Measurements from ENCODE around the gene FYB1. TPM values are rescaled to one million over a fixed set of nuclear protein-coding genes. Genes with fewer than 3 reads are reported as not detected.

Gene FYB1
- total and polyA plus RNA-seq, 2 donors (not counting 1 experiment from before 2014, with no cell fraction given): 1.3 to 1.4 TPM

GRCh38 chr5:39226100-39226451, 6.7 kb upstream of the FYB1 start:
- Histone ChIP-seq H3K79me2 (ENCODE audit: control insufficient read depth, insufficient read depth, low read length) (no peaks in the 10 kb centered on the region), H3K9ac (ENCODE audit: low read length) (no peak overlapping the region), H3K27ac (ENCODE audit: low read length in 2 of 2) (no peak overlapping the region), H3K4me3 (ENCODE audit: control extremely low read depth in 1 of 5, extremely low read depth in 1 of 5, insufficient read depth in 1 of 5, low read depth in 2 of 5, low read length in 4 of 5) (no peak overlapping the region), H4K20me1 (ENCODE audit: control insufficient read depth, insufficient read depth, low read length, poor library complexity, severe bottlenecking) (no peaks in the 10 kb centered on the region), H3K36me3 (replicated peaks in 1 of 2; ENCODE audit: control extremely low read depth in 1 of 2, control insufficient read depth in 1 of 2, extremely low read depth in 1 of 2, insufficient read depth in 2 of 2, low read length in 1 of 2) (no peaks in the 10 kb centered on the region), H3K4me1 (ENCODE audit: control insufficient read depth in 2 of 2, insufficient read depth in 2 of 2, low read length in 2 of 2) (no peaks in the 10 kb centered on the region), H3K4me2 (replicated peaks; ENCODE audit: low read depth, low read length, poor library complexity, severe bottlenecking) (no peak overlapping the region), H3K27me3 (replicated peaks in 1 of 4; ENCODE audit: control extremely low read depth in 1 of 4, control insufficient read depth in 3 of 4, insufficient read depth in 4 of 4, low read length in 3 of 4) (no peaks in the 10 kb centered on the region), H3K9me3 (ENCODE audit: control extremely low read depth in 1 of 3, control insufficient read depth in 2 of 3, insufficient read depth in 1 of 3, low read length in 2 of 3) (no peaks in the 10 kb centered on the region), H2AFZ (ENCODE audit: insufficient read depth, low read depth, low read length, poor library complexity, severe bottlenecking) (no peak overlapping the region)
- intact Hi-C loops (cut with micrococcal nuclease): no loop called here
- ATAC-seq (ENCODE audit: low read depth) (no peak), DNase-seq (no peak)
- Mint-ChIP-seq H3K9me3 (ENCODE audit: insufficient read depth) (no peaks in the 10 kb centered on the region), H3K4me3 (no peak overlapping the region), H3K4me1 (no peaks in the 10 kb centered on the region), H3K27me3 (no peaks in the 10 kb centered on the region), H3K27ac (no peak overlapping the region)
- WGBS (ENCODE audit: insufficient coverage): 87% methylated on average over 3 of the region's 3 CpGs
- no peak for TF ChIP-seq EZH2 (IDR thresholded peaks at IDR 0.05; ENCODE audit: borderline replicate concordance, insufficient read depth, low read depth, low read length, poor library complexity, severe bottlenecking)
- TF ChIP-seq, protein P1, sequence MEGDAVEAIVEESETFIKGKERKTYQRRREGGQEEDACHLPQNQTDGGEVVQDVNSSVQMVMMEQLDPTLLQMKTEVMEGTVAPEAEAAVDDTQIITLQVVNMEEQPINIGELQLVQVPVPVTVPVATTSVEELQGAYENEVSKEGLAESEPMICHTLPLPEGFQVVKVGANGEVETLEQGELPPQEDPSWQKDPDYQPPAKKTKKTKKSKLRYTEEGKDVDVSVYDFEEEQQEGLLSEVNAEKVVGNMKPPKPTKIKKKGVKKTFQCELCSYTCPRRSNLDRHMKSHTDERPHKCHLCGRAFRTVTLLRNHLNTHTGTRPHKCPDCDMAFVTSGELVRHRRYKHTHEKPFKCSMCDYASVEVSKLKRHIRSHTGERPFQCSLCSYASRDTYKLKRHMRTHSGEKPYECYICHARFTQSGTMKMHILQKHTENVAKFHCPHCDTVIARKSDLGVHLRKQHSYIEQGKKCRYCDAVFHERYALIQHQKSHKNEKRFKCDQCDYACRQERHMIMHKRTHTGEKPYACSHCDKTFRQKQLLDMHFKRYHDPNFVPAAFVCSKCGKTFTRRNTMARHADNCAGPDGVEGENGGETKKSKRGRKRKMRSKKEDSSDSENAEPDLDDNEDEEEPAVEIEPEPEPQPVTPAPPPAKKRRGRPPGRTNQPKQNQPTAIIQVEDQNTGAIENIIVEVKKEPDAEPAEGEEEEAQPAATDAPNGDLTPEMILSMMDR (IDR thresholded peaks at IDR 0.05): no peak
- ChIA-PET POLR2A (no interaction called here), CTCF (interaction anchor here (1.1 to 1.6 kb wide), 3 partner anchors 9 to 57 kb away, joined by 3 to 16 read pairs (median 3); no protein-coding TSS in a partner anchor)

- no peak overlapping the region for H2AFZ ChIP-seq (ENCODE audit: insufficient read depth, low read depth, low read length, poor library complexity, severe bottlenecking)
- CTCF ChIA-PET: interaction anchor here (1.1 to 2.8 kb wide), 4 partner anchors 8 to 58 kb away, joined by 3 to 16 read pairs (median 8); no protein-coding TSS in a partner anchor
- TF ChIP-seq, protein P1 (IDR thresholded peaks at IDR 0.05): no peak
- no peak for TF ChIP-seq EZH2 (IDR thresholded peaks at IDR 0.05; ENCODE audit: borderline replicate concordance, insufficient read depth, low read depth, low read length, poor library complexity, severe bottlenecking)
- H3K4me2 ChIP-seq (replicated peaks; ENCODE audit: low read depth, low read length, poor library complexity, severe bottlenecking): no peak overlapping the region
- intact Hi-C loops (cut with micrococcal nuclease): no loop called here
- no peaks in the 10 kb centered on the region for H3K79me2 ChIP-seq (ENCODE audit: control insufficient read depth, insufficient read depth, low read length)
- no peaks in the 10 kb centered on the region for H3K4me1 ChIP-seq (ENCODE audit: control insufficient read depth in 2 of 2, insufficient read depth in 2 of 2, low read length in 2 of 2)
- no peak for ATAC-seq (ENCODE audit: low read depth)
- H3K27ac Mint-ChIP-seq: no peak overlapping the region
- no peaks in the 10 kb centered on the region for H3K27me3 Mint-ChIP-seq
- H3K27me3 ChIP-seq (replicated peaks in 1 of 4; ENCODE audit: control extremely low read depth in 1 of 4, control insufficient read depth in 3 of 4, insufficient read depth in 4 of 4, low read length in 3 of 4): no peaks in the 10 kb centered on the region
- H4K20me1 ChIP-seq (ENCODE audit: control insufficient read depth, insufficient read depth, low read length, poor library complexity, severe bottlenecking): no peaks in the 10 kb centered on the region
- no peaks in the 10 kb centered on the region for H3K36me3 ChIP-seq (replicated peaks in 1 of 2; ENCODE audit: control extremely low read depth in 1 of 2, control insufficient read depth in 1 of 2, extremely low read depth in 1 of 2, insufficient read depth in 2 of 2, low read length in 1 of 2)
- no peaks in the 10 kb centered on the region for H3K9me3 Mint-ChIP-seq (ENCODE audit: insufficient read depth)
- H3K27ac ChIP-seq (ENCODE audit: low read length in 2 of 2): no peak overlapping the region
- POLR2A ChIA-PET: no interaction called here
- no peak overlapping the region for H3K4me3 Mint-ChIP-seq
- no peak for DNase-seq
- H3K4me3 ChIP-seq (ENCODE audit: control extremely low read depth in 1 of 5, extremely low read depth in 1 of 5, insufficient read depth in 1 of 5, low read depth in 2 of 5, low read length in 4 of 5): no peak overlapping the region
- no peak overlapping the region for H3K9ac ChIP-seq (ENCODE audit: low read length)
- no peaks in the 10 kb centered on the region for H3K9me3 ChIP-seq (ENCODE audit: control extremely low read depth in 1 of 3, control insufficient read depth in 2 of 3, insufficient read depth in 1 of 3, low read length in 2 of 3)
- H3K4me1 Mint-ChIP-seq: no peaks in the 10 kb centered on the region
- 87% methylated on average over 1 of the region's 2 CpGs for WGBS (ENCODE audit: insufficient coverage)
These were observed 6.2 kb upstream of the FYB1 start for GRCh38 chr5:39225405-39226099.

Measured in B cell (primary cell).